Colonic mucosa (tissue), 4 donors: ENCODE measurements around the gene KCNJ8. TPM values are rescaled to one million over a fixed set of nuclear protein-coding genes. Genes with fewer than 3 reads are reported as not detected.
"Not testable (repeated sequence)": the region's sequence is repeated elsewhere in the genome, so short reads cannot be mapped to it uniquely, and the experiment has no call there.

Experiments used
- DNase-seq: peaks from one replicate; pipeline ENCODE4 v3.0.0-alpha.2; 2020
- H3K27ac ChIP-seq: fragments of 200-600 bp; one replicate; pipeline ENCODE4 v1.8.0; 2021
- H3K27me3 ChIP-seq: fragments of 200-600 bp; one replicate; pipeline ENCODE4 v1.8.0; 2021
- H3K36me3 ChIP-seq: fragments of 200-600 bp; one replicate; pipeline ENCODE4 v1.8.0; 2021
- H3K4me1 ChIP-seq: fragments of 200-600 bp; one replicate; pipeline ENCODE4 v1.8.0; 2021; ENCODE audit warnings: mild to moderate bottlenecking
- H3K4me3 ChIP-seq: fragments of 200-600 bp; one replicate; pipeline ENCODE4 v1.8.0; 2021
- H3K9ac ChIP-seq, 2 donors: one replicate each; pipeline ENCODE4 v1.7.0; 2013; ENCODE audit warnings: control low read depth in 2 of 2, low read depth in 2 of 2, low read length in 2 of 2
- H3K9me3 ChIP-seq: fragments of 200-600 bp; one replicate; pipeline ENCODE4 v1.8.0; 2021
- intact Hi-C: fragments of 100-400 bp; cut with DNase I; formaldehyde crosslinking; loops from one replicate; pipeline ENCODE4 v1.14.1; 2022
- total RNA-seq, 2 donors: library from RNA; stranded (reverse); fragmentation: NEBNext Ultra II Directional in 1 of 2; extraction: Animal tissue kit (Norgen Biotek cat#: 25700) in 1 of 2; gene quantifications; one replicate each; pipeline ENCODE4 v1.2.1, GENCODE V29; 2021
- TF ChIP-seq, protein P1 (sequence below): fragments of 200-600 bp; IDR thresholded peaks from one replicate; pipeline ENCODE4 v1.8.0; 2022; ENCODE audit warnings: antibody characterized with exemption, mild to moderate bottlenecking
- donor health status: healthy.
- donor health status: DM: no; HTN: no; CAD: no.
- donor health status: DM: no; HTN: no; CAD: no.

The KCNJ8 gene
- total RNA-seq, 2 donors from 2014 or later = 0.37 to 1.8 TPM

DNA sequence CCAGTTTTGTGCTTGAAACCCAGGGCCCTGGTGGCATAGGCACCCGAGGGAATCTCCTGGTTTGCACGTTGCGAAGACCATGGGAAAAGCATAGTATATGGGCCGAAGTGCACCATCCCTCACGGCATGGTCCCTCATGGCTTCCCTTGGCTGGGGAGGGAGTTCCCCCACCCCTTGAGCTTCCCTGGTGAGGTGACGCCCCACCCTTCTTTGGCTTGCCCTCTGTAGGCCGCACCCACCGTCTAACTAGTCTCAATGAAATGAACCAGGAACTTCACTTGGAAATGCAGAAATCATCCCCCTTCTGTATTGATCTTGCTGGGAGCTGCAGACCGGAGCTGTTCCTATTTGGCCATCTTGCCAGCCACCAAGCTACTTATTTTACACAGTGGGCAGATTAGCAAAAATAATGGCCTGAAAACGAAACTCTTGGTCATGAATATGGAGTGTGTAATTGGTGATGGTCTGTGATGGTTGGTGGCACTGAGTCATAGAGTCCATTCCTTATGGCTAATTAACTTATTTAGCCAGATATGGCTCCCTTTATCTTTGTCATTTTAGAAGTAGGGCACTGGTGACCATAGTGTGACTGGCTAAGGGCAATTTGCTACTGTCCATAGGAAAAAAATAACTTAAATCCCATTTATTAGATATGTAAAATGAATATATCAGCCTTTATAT is 21.3 kb upstream of the KCNJ8 start:
- no peak overlapping the region for H3K4me3 ChIP-seq
- no peak overlapping the region for H3K27ac ChIP-seq
- TF ChIP-seq, protein P1, sequence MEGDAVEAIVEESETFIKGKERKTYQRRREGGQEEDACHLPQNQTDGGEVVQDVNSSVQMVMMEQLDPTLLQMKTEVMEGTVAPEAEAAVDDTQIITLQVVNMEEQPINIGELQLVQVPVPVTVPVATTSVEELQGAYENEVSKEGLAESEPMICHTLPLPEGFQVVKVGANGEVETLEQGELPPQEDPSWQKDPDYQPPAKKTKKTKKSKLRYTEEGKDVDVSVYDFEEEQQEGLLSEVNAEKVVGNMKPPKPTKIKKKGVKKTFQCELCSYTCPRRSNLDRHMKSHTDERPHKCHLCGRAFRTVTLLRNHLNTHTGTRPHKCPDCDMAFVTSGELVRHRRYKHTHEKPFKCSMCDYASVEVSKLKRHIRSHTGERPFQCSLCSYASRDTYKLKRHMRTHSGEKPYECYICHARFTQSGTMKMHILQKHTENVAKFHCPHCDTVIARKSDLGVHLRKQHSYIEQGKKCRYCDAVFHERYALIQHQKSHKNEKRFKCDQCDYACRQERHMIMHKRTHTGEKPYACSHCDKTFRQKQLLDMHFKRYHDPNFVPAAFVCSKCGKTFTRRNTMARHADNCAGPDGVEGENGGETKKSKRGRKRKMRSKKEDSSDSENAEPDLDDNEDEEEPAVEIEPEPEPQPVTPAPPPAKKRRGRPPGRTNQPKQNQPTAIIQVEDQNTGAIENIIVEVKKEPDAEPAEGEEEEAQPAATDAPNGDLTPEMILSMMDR = no peak
- DNase-seq = no peak
- no peak overlapping the region for H3K9ac ChIP-seq
- no peaks in the 10 kb centered on the region for H3K4me1 ChIP-seq
- no peaks in the 10 kb centered on the region for H3K36me3 ChIP-seq
- no peaks in the 10 kb centered on the region for H3K9me3 ChIP-seq
- intact Hi-C loops = no loop called here
- no peaks in the 10 kb centered on the region for H3K27me3 ChIP-seq

DNA sequence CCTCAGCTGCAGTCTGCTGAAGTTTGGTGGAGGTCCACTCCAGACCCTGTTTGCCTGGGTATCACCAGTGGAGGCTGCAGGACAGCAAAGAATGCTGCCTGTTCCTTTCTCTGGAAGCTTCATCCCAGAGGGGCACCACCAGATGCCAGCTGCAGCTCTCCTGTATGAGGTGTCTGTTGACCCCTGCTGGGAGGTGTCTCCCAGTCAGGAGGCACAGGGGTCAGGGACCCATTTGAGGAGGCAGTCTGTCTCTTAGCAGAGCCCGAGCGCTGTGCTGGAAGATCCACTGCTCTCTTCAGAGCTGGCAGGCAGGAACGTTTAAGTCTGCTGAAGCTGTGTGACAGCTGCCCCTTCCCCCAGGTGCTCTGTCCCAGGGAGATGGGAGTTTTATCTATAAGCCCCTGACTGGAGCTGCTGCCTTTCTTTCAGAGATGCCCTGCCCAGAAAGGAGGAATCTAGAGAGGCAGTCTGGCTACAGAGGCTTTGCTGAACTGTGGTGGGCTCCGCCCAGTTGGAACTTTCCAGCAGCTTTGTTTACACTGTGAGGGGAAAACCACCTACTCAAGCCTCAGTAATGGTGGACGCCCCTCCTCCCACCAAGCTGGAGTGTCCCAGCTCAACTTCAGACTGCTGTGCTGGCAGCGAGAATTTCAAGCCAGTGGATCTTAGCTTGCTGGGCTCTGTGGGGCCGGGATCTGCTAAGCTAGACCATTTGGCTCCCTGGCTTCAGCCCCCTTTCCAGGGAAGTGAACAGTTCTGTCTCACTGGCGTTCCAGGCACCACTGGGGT is 20.5 kb upstream of the KCNJ8 start:
- intact Hi-C loops, DNase-seq, H3K4me3 ChIP-seq: not testable (repeated sequence)

DNA sequence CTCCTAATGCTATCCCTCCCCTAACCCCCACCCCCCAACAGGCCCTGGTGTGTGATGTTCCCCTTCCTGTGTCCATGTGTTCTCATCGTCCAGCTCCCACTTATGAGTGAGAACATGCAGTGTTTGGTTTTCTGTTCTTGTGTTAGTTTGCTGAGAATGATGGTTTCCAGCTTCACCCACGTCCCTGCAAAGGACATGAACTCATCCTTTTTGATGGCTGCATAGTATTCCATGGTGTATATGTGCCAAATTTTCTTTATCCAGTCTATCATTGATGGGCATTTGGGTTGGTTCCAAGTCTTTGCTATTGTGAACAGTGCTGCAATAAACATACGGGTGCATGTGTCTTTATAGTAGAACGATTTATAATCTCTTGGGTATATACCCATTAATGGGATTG is 15.2 kb upstream of the KCNJ8 start:
- H3K27ac ChIP-seq, H3K36me3 ChIP-seq, intact Hi-C loops: not testable (repeated sequence)

More for the DNA sequence above, 20.5 kb upstream of the KCNJ8 start:
- H3K9me3 ChIP-seq, H3K4me1 ChIP-seq, H3K36me3 ChIP-seq, H3K27ac ChIP-seq, H3K27me3 ChIP-seq, H3K9ac ChIP-seq: not testable (repeated sequence)

DNA sequence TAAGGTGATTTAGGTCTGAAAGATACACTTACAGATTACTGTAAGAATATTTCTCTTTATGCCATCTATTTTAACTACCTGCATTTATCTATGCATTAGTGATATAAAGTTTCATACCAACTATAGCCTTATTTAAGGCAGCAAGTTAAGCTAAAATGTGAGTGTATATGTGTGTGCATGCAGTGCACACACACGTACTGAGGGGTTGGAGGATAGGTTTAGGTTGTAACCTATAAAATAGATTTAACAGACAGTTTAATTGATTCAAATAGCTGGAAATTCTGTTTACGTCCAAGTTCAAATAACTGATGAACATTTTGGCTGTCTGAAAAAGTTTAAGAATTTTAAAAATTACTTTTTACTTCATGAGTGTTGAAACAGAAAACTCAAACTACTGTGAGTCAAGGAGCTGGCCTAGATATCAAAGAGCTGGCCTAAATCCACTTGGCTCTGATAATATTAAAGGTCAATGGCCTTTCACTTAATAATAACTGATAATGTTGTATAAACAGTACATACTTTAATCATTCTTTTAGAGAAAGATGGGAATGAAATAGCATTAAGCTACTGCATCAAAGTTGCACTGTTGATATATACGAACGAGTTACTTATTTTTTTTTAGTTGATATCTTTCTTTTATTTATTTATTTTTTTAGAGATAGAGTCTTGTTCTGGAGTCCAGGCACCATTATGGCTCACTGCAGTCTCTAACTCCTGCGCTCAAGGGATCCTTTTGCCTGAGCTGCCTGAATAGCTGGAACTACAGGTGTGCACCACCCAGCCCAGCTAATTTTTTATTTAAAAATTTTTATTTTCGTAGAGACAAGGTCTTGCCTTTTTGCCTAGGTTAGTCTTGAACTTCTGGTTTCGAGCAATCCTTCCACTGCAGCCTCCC is 13.8 kb upstream of the KCNJ8 start:
- H3K27me3 ChIP-seq = no peaks in the 10 kb centered on the region
- no peak overlapping the region for H3K9ac ChIP-seq
- no peaks in the 10 kb centered on the region for H3K9me3 ChIP-seq
- TF ChIP-seq, protein P1 = no peak
- no peak overlapping the region for H3K27ac ChIP-seq
- H3K4me3 ChIP-seq = no peak overlapping the region
- no peaks in the 10 kb centered on the region for H3K36me3 ChIP-seq
- intact Hi-C loops = no loop called here
- DNase-seq = no peak
- no peaks in the 10 kb centered on the region for H3K4me1 ChIP-seq

More for the DNA sequence above, 15.2 kb upstream of the KCNJ8 start:
- H3K4me3 ChIP-seq, H3K9me3 ChIP-seq, H3K4me1 ChIP-seq, H3K27me3 ChIP-seq, H3K9ac ChIP-seq, DNase-seq: not testable (repeated sequence)

DNA sequence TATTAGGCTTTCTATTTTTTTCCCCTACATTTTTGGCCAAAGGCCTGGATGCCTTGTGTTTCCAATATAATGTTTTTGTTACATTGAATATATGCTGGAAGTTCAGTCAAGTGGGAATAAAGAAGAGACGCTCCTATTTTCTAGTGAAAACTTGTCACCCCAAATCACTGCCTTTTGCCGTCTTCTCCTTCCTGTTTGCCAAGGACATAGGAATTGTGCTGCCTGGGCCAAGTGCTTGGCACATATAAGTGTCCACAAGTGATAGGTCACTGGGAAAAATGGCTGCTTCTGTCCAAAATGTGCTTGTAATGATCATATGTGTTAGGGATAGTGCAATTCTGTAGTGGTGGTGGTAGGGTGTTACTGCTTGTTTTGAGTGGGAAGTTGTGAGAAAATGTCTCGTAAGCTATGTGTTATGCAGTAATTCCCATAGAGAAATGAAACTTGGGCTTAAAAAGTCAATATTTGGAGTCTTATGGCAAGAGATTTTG is 11.6 kb upstream of the KCNJ8 start:
- no peaks in the 10 kb centered on the region for H3K4me1 ChIP-seq
- H3K36me3 ChIP-seq = no peaks in the 10 kb centered on the region
- H3K27ac ChIP-seq = no peak overlapping the region
- no peaks in the 10 kb centered on the region for H3K9me3 ChIP-seq
- TF ChIP-seq, protein P1 = no peak
- no peak for DNase-seq
- H3K27me3 ChIP-seq = no peaks in the 10 kb centered on the region
- H3K4me3 ChIP-seq = no peak overlapping the region
- intact Hi-C loops = no loop called here
- no peak overlapping the region for H3K9ac ChIP-seq

DNA sequence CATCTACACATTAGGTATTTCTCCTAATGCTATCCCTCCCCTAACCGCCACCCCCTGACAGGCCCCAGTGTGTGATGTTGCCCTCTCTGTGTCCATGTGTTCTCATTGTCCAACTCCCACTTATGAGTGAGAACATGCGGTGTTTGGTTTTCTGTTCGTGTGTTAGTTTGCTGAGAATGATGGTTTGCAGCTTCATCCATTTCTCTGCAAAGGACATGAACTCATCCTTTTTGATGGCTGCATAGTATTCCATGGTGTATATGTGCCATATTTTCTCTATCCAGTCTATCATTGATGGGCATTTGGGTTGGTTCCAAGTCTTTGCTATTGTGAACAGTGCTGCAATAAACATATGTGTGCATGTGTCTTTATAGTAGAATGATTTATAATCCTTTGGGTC is 8.2 kb upstream of the KCNJ8 start:
- H3K27me3 ChIP-seq, H3K9me3 ChIP-seq, intact Hi-C loops, H3K27ac ChIP-seq, DNase-seq, H3K36me3 ChIP-seq, H3K4me1 ChIP-seq, H3K9ac ChIP-seq, H3K4me3 ChIP-seq: not testable (repeated sequence)
